C4-2B (cell line): ENCODE results near the gene IL5RA.

ENCODE experiments used
- H3K27ac ChIP-seq: fragments of 450-650 bp; 2 replicates; pipeline ENCODE4 v1.5.1; 2017
- ZFX ChIP-seq: fragments of 450-650 bp; IDR thresholded peaks from 2 replicates; pipeline ENCODE4 v1.6.1; 2017
- TF ChIP-seq, protein P1 (sequence below): fragments of 450-650 bp; conservative IDR thresholded peaks from 2 replicates; pipeline ENCODE4 v1.5.1; 2017; ENCODE audit warnings: mild to moderate bottlenecking

Gene IL5RA

GRCh38 chr3:3064297-3064696 is 45.9 kb downstream of the IL5RA start:
- TF ChIP-seq ZFX: no peak
- TF ChIP-seq, protein P1, sequence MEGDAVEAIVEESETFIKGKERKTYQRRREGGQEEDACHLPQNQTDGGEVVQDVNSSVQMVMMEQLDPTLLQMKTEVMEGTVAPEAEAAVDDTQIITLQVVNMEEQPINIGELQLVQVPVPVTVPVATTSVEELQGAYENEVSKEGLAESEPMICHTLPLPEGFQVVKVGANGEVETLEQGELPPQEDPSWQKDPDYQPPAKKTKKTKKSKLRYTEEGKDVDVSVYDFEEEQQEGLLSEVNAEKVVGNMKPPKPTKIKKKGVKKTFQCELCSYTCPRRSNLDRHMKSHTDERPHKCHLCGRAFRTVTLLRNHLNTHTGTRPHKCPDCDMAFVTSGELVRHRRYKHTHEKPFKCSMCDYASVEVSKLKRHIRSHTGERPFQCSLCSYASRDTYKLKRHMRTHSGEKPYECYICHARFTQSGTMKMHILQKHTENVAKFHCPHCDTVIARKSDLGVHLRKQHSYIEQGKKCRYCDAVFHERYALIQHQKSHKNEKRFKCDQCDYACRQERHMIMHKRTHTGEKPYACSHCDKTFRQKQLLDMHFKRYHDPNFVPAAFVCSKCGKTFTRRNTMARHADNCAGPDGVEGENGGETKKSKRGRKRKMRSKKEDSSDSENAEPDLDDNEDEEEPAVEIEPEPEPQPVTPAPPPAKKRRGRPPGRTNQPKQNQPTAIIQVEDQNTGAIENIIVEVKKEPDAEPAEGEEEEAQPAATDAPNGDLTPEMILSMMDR: no peak

GRCh38 chr3:3059645-3060044 is 50.5 kb downstream of the IL5RA start:
- no peak overlapping the region for H3K27ac ChIP-seq
- TF ChIP-seq ZFX: no peak

More at GRCh38 chr3:3064297-3064696, 45.9 kb downstream of the IL5RA start:
- H3K27ac ChIP-seq: no peak overlapping the region

GRCh38 chr3:3053974-3054373 is 56.2 kb downstream of the IL5RA start:
- TF ChIP-seq ZFX: no peak
- TF ChIP-seq, protein P1: no peak
- no peak overlapping the region for H3K27ac ChIP-seq

DNA sequence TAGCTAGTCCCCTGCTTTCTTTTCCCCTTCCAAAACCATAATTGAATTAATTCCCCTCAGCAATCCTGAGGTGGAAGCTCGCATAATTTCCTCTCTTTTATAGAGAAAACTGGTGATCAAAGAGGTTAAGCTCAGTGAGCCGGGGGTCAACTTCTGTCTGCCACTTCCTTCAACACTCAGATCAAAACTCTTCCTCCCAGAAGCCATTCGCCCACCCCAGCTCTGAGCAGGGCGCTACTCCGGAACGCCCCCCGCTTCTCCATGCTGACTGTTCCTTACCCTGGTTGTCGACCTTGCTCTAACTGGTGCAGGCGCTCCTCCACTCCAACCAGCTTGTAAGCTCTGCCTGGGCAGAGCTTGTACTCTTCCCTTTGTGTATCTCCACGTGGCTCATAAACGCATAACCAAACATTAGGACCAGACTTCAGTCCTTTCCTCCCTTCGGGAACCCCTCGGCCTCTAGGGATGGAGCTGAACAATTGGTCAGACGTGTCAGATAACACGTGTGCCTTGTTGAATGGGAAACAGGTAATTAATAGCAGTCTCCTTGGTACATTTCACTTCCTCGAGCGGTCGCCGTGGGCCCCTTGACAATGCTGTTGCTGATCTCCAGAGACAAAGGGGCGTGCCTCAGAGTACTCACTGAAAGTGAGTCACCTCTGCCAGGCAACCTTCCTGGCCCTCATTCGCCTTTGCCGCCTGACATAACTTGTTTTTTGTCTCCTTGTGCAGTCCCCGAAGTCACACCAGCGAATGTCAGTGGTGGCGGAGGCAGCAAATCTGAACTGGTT is 71.8 kb downstream of the IL5RA start:
- no peak overlapping the region for H3K27ac ChIP-seq
- TF ChIP-seq ZFX: no peak
- TF ChIP-seq, protein P1: no peak

GRCh38 chr3:3037156-3037555 is 73.0 kb downstream of the IL5RA start:
- no peak overlapping the region for H3K27ac ChIP-seq
- TF ChIP-seq, protein P1: no peak
- TF ChIP-seq ZFX: no peak

DNA sequence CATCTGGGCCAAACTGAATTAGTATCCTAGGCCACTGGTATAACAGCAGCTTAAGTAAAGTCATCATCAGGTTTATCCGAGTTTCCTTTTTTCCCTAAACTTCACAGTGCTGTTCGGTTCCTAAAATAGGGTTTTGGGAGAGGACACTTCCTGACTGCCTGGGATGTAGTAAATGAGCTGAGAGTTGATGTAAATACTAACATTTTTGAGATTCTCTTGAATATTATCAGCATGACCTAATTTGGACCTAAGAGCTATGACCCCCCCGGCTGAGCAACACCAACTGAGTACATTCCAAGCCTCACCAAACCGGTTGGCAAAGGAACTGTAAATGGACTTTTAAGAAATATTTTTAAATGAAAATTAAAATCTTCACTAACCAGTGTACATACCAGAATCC is 78.8 kb downstream of the IL5RA start:
- TF ChIP-seq, protein P1: no peak
- no peak for TF ChIP-seq ZFX

GRCh38 chr3:3027976-3028567 is 82.1 kb downstream of the IL5RA start:
- H3K27ac ChIP-seq: no peak overlapping the region
- TF ChIP-seq ZFX: no peak
- TF ChIP-seq, protein P1: no peak

More for the DNA sequence above, 78.8 kb downstream of the IL5RA start:
- H3K27ac ChIP-seq: no peak overlapping the region
